Right lobe of liver (tissue), 6 donors: ENCODE results near the gene DDX39A. TPM values are rescaled to one million over a fixed set of nuclear protein-coding genes. Genes with fewer than 3 reads are reported as not detected.

Experiments used
- ATAC-seq, 4 donors: fragments of 200-7000 bp; cut with Tn5 transposase; one replicate each; pipeline ENCODE4 v1.9.1; 2020; ENCODE audit warnings: mild to moderate bottlenecking in 4 of 4, moderate library complexity in 4 of 4
- DNase-seq, 3 donors: peaks; one replicate each; pipeline ENCODE4 v3.0.0-alpha.2; 2020
- H3K27ac ChIP-seq, 3 donors: fragments of 200-600 bp; one replicate each; pipeline ENCODE4 v1.8.0; 2022
- H3K27me3 ChIP-seq, 2 donors: fragments of 200-600 bp; one replicate each; pipeline ENCODE4 v1.8.0; 2022
- H3K36me3 ChIP-seq, 4 donors: fragments of 200-600 bp; sonication (generic) in 1 of 4; one replicate each; pipeline versions ENCODE4 v1.5.1 to v1.8.0; 2017 to 2022; ENCODE audit warnings: control low read depth in 1 of 4
- H3K4me1 ChIP-seq, 4 donors: fragments of 200-600 bp; sonication (generic) in 1 of 4; one replicate each; pipeline versions ENCODE4 v1.5.1 to v1.8.0; 2017 to 2022; ENCODE audit warnings: control low read depth in 1 of 4
- H3K4me3 ChIP-seq, 3 donors: fragments of 200-600 bp; one replicate each; pipeline ENCODE4 v1.8.0; 2022
- H3K9me3 ChIP-seq, 4 donors: fragments of 200-600 bp; sonication (generic) in 1 of 4; one replicate each; pipeline versions ENCODE4 v1.5.1 to v1.8.0; 2017 to 2022; ENCODE audit warnings: control low read depth in 1 of 4
- CTCF ChIP-seq, 4 donors: fragments of 200-600 bp in 3 of 4; fragments of 450-650 bp in 1 of 4; IDR thresholded peaks; one replicate each; pipeline versions ENCODE4 v1.5.1 to v1.8.0; 2016 to 2022; ENCODE audit warnings: antibody characterized with exemption in 4 of 4, mild to moderate bottlenecking in 2 of 4
- POLR2A ChIP-seq: fragments of 450-650 bp; IDR thresholded peaks from one replicate; pipeline ENCODE4 v1.6.1; 2017; ENCODE audit warnings: antibody characterized with exemption, mild to moderate bottlenecking
- WGBS: methylation state at CpG from one replicate; pipeline ENCODE4 v1.1.6; 2018; ENCODE audit warnings: low coverage, low lambda C conversion rate; ENCODE audit not compliant: insufficient coverage; ENCODE audit errors: missing lambda C conversion rate; 5-methylcytosine and 5-hydroxymethylcytosine counted together
- intact Hi-C, 2 donors: fragments of 100-400 bp; cut with DNase I; formaldehyde crosslinking; loops; one replicate each; pipeline versions ENCODE4 v1.11.2 to v1.14.1; 2022
- total RNA-seq, 6 experiments: library from RNA; depleted of rRNA in 2 of 6; stranded (reverse); fragments of >200 nt in 2 of 6; fragmentation: NEBNext Ultra II Directional in 3 of 6; extraction: Animal tissue kit (Norgen Biotek cat#: 25700) in 3 of 6; gene quantifications; one replicate each; pipeline versions ENCODE4 v1.1.0 to v1.2.4, GENCODE V29; 2016 to 2023
- donor health status: DM: no; HTN: yes; CAD: no.
- donor health status: DM: no; HTN: no; CAD: no.
- donor health status: DM: no; HTN: no; CAD: no.
- donor health status: DM: no; HTN: yes; CAD: no.
- donor health status: DM: no; HTN: yes; CAD: no.

The DDX39A gene
- total RNA-seq, 6 experiments from 2014 or later = 12.9 to 34.5 (median 24.6) TPM

DNA sequence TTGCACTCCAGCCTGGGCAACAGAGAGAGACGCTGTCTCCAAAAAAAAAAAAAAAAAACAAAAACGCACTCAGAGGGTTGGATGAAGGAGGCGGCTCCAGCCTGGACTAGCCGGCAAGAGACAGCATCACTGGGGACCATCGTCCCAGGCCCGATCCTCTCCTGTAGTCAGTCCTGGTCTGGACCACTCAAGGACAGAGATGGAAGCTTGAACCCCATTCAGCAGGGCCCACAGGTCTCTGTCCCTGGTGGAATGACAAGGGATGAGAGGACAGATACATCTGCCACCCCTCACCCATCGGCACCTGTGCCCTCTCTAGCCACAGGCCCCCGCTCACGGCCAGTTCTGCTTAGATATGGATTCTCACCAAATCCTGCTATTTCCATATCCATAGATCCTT lies 23.9 kb downstream of the DDX39A start:
- peaks cover 0 to 12% (median 0%) of the 10 kb centered on the region in 4 donors for H3K36me3 ChIP-seq
- DNase-seq (no peak), ATAC-seq (peak in 2 of 4 donors; percentile 15 to 16)
- H3K27ac ChIP-seq = no peak overlapping the region
- intact Hi-C loops = no loop called here
- H3K4me3 ChIP-seq = no peak overlapping the region
- no peaks in the 10 kb centered on the region for H3K9me3 ChIP-seq
- WGBS = 74% methylated on average over 5 of the region's 9 CpGs
- H3K4me1 ChIP-seq = no peaks in the 10 kb centered on the region
- no peaks in the 10 kb centered on the region for H3K27me3 ChIP-seq
- no peak for TF ChIP-seq CTCF (IDR thresholded peaks at IDR 0.05)
- no peak for TF ChIP-seq POLR2A

- Histone ChIP-seq H3K4me1 (no peaks in the 10 kb centered on the region), H3K4me3 (no peak overlapping the region), H3K9me3 (no peaks in the 10 kb centered on the region), H3K27ac (no peak overlapping the region), H3K36me3 (peaks cover 0 to 12% (median 0%) of the 10 kb centered on the region in 4 donors), H3K27me3 (no peaks in the 10 kb centered on the region)
- no peak for TF ChIP-seq CTCF (IDR thresholded peaks at IDR 0.05)
- TF ChIP-seq POLR2A = no peak
- DNase-seq (no peak), ATAC-seq (peak in 1 of 4 donors; percentile 11)
- intact Hi-C loops = no loop called here
- 100% methylated on average over 1 of the region's 9 CpGs for WGBS
Measured at GRCh38 chr19:14394167-14394566, 25.0 kb downstream of the DDX39A start.

- Histone ChIP-seq H3K36me3 (peaks cover 0 to 12% (median 0%) of the 10 kb centered on the region in 4 donors), H3K4me3 (no peak overlapping the region), H3K27me3 (no peaks in the 10 kb centered on the region), H3K9me3 (no peaks in the 10 kb centered on the region), H3K27ac (no peak overlapping the region), H3K4me1 (no peaks in the 10 kb centered on the region)
- TF ChIP-seq POLR2A = no peak
- no peak for TF ChIP-seq CTCF (IDR thresholded peaks at IDR 0.05)
- intact Hi-C loops = no loop called here
- ATAC-seq (no peak), DNase-seq (no peak)
- 66% methylated on average over 4 of the region's 5 CpGs for WGBS
Measured at GRCh38 chr19:14393329-14393728, 25.8 kb downstream of the DDX39A start.

DNA sequence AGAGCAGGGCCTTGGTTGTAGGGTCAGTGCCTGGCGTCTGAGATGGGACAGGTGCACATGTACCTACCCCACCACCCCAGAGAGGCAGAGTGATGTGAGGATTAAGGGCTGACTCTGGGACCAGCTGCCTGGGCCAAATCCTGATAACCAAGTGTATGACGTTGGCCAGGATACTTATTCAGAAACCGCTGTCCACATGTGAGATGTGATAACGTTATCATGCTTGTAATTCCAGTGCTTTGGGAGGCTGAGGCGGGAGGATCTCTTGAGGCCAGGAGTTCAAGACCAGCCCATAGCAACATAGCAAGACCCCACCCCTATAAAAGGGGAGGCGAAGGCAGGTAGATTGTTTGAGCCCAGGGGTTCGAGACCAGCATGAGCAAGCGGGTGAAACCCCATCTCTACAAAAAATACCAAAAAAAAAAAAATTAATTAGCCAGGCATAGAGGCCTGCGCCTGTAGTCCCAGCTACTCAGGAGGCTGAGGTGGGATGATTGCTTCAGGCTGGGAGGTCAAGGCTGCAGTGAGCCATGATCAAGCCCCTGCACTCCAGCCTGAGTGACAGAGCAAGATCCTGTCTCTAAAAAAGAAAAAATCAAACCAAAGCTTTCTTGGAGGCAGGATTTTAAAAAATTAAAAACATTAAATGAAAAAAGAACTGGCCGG lies 27.9 kb downstream of the DDX39A start:
- H3K9me3 ChIP-seq = no peaks in the 10 kb centered on the region
- DNase-seq (no peak), ATAC-seq (no peak)
- H3K27me3 ChIP-seq = no peaks in the 10 kb centered on the region
- no peaks in the 10 kb centered on the region for H3K4me1 ChIP-seq
- no peak overlapping the region for H3K27ac ChIP-seq
- intact Hi-C loops = no loop called here
- 87% methylated on average over 8 of the region's 10 CpGs for WGBS
- no peak for TF ChIP-seq POLR2A
- TF ChIP-seq CTCF (IDR thresholded peaks at IDR 0.05) = no peak
- H3K4me3 ChIP-seq = no peak overlapping the region
- H3K36me3 ChIP-seq = peaks cover 0 to 12% (median 0%) of the 10 kb centered on the region in 4 donors
